ENCODE data around the gene DLL4.

DLL4 gene

GRCh38 chr15:40928821-40929659 is at the start of gene DLL4:
TSS of gene DLL4 (plus strand) at chr15:40929340. CDS start at chr15:40929669, 329 bp downstream.
- Histone ChIP-seq H3K9me3 (ENCODE audit: control insufficient read depth in 2 of 2, low read length in 2 of 2) (no peaks in the 10 kb centered on the region), H3K9ac (ENCODE audit: low read length in 2 of 2) (peak within 1 kb of the TSS in 1 of 2 donors; percentile 33), H3K27ac (ENCODE audit: low read length) (no peak within 1 kb of the TSS), H3K4me3 (ENCODE audit: low read length in 2 of 2) (peak within 1 kb of the TSS; percentile 62 to 76), H3K4me1 (ENCODE audit: control insufficient read depth, insufficient read depth, low read length) (peaks cover 51% of the 10 kb centered on the region), H3K36me3 (ENCODE audit: control insufficient read depth in 2 of 2, insufficient read depth in 2 of 2, low read length in 2 of 2) (no peaks in the 10 kb centered on the region), H3K27me3 (ENCODE audit: control insufficient read depth in 1 of 2, insufficient read depth in 2 of 2, low read length in 2 of 2) (peaks cover 59 to 84% of the 10 kb centered on the region in 2 donors)

GRCh38 chr15:40879609-40880008 is 49.5 kb upstream of the DLL4 start:
- H3K9me3 ChIP-seq (ENCODE audit: control insufficient read depth in 2 of 2, low read length in 2 of 2) = no peaks in the 10 kb centered on the region
- H3K27ac ChIP-seq (ENCODE audit: low read length) = no peak overlapping the region
- no peaks in the 10 kb centered on the region for H3K4me1 ChIP-seq (ENCODE audit: control insufficient read depth, insufficient read depth, low read length)
- no peaks in the 10 kb centered on the region for H3K36me3 ChIP-seq (ENCODE audit: control insufficient read depth in 2 of 2, insufficient read depth in 2 of 2, low read length in 2 of 2)
- H3K4me3 ChIP-seq (ENCODE audit: low read length in 2 of 2) = no peak overlapping the region
- H3K9ac ChIP-seq (ENCODE audit: low read length in 2 of 2) = no peak overlapping the region
- H3K27me3 ChIP-seq (ENCODE audit: control insufficient read depth in 1 of 2, insufficient read depth in 2 of 2, low read length in 2 of 2) = no peaks in the 10 kb centered on the region

DNA sequence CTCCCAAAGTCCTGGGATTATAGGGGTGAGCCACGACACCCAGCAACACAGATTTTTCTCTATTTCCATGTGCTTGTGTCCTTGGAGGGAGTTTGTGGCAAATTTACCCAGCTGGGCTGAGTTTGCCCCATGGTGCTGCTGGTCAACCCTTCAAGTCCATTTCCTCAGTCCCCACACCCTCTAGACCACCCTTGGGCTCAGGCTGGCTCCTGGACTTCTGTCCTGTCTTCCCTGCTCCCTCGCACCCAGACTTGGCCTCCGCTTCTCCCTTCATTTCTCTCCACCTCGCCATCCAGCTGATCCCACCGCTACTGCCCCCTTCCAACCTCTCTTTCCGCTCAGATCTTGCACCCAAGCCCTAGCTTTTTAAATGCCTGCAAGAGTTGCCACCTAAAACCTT is 47.8 kb upstream of the DLL4 start:
- Histone ChIP-seq H3K27ac (ENCODE audit: low read length) (no peak overlapping the region), H3K9ac (ENCODE audit: low read length in 2 of 2) (no peak overlapping the region), H3K27me3 (ENCODE audit: control insufficient read depth in 1 of 2, insufficient read depth in 2 of 2, low read length in 2 of 2) (no peaks in the 10 kb centered on the region), H3K4me1 (ENCODE audit: control insufficient read depth, insufficient read depth, low read length) (no peaks in the 10 kb centered on the region), H3K9me3 (ENCODE audit: control insufficient read depth in 2 of 2, low read length in 2 of 2) (no peaks in the 10 kb centered on the region), H3K4me3 (ENCODE audit: low read length in 2 of 2) (no peak overlapping the region), H3K36me3 (ENCODE audit: control insufficient read depth in 2 of 2, insufficient read depth in 2 of 2, low read length in 2 of 2) (no peaks in the 10 kb centered on the region)

- Histone ChIP-seq H3K36me3 (ENCODE audit: control insufficient read depth in 2 of 2, insufficient read depth in 2 of 2, low read length in 2 of 2) (no peaks in the 10 kb centered on the region), H3K27me3 (ENCODE audit: control insufficient read depth in 1 of 2, insufficient read depth in 2 of 2, low read length in 2 of 2) (no peaks in the 10 kb centered on the region), H3K9ac (ENCODE audit: low read length in 2 of 2) (no peak overlapping the region), H3K9me3 (ENCODE audit: control insufficient read depth in 2 of 2, low read length in 2 of 2) (no peaks in the 10 kb centered on the region), H3K27ac (ENCODE audit: low read length) (no peak overlapping the region), H3K4me1 (ENCODE audit: control insufficient read depth, insufficient read depth, low read length) (no peaks in the 10 kb centered on the region), H3K4me3 (ENCODE audit: low read length in 2 of 2) (no peak overlapping the region)
Observed at GRCh38 chr15:40886586-40886985, 42.6 kb upstream of the DLL4 start.

DNA sequence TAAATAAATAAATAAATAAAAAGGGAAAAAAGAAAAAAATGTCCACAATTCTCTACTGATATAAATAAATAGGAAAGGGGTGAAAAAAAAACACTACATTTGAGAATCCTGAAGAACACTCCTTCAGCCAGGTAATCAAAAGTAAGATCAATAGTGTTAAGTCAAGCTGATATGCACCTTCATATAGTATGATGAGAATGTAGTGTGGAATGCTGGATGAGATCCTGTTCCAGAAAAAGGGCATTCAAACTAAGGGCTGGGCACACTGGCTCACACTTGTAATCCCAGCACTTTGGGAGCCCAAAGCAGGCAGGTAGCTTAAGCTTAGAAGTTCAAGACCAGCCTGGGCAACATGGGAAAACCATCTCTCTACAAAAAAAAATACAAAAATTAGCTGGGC is 40.0 kb upstream of the DLL4 start:
- Histone ChIP-seq H3K9me3 (ENCODE audit: control insufficient read depth in 2 of 2, low read length in 2 of 2) (no peaks in the 10 kb centered on the region), H3K4me1 (ENCODE audit: control insufficient read depth, insufficient read depth, low read length) (peaks cover 10% of the 10 kb centered on the region), H3K36me3 (ENCODE audit: control insufficient read depth in 2 of 2, insufficient read depth in 2 of 2, low read length in 2 of 2) (no peaks in the 10 kb centered on the region), H3K9ac (ENCODE audit: low read length in 2 of 2) (no peak overlapping the region), H3K4me3 (ENCODE audit: low read length in 2 of 2) (no peak overlapping the region), H3K27ac (ENCODE audit: low read length) (no peak overlapping the region), H3K27me3 (ENCODE audit: control insufficient read depth in 1 of 2, insufficient read depth in 2 of 2, low read length in 2 of 2) (no peaks in the 10 kb centered on the region)

- no peak overlapping the region for H3K4me3 ChIP-seq (ENCODE audit: low read length in 2 of 2)
- peaks cover 3% of the 10 kb centered on the region in 2 donors for H3K36me3 ChIP-seq (ENCODE audit: control insufficient read depth in 2 of 2, insufficient read depth in 2 of 2, low read length in 2 of 2)
- no peak overlapping the region for H3K27ac ChIP-seq (ENCODE audit: low read length)
- no peaks in the 10 kb centered on the region for H3K27me3 ChIP-seq (ENCODE audit: control insufficient read depth in 1 of 2, insufficient read depth in 2 of 2, low read length in 2 of 2)
- H3K9me3 ChIP-seq (ENCODE audit: control insufficient read depth in 2 of 2, low read length in 2 of 2) = no peaks in the 10 kb centered on the region
- H3K9ac ChIP-seq (ENCODE audit: low read length in 2 of 2) = no peak overlapping the region
- H3K4me1 ChIP-seq (ENCODE audit: control insufficient read depth, insufficient read depth, low read length) = peaks cover 20% of the 10 kb centered on the region
Observed at GRCh38 chr15:40891138-40891537, 38.0 kb upstream of the DLL4 start.

- Histone ChIP-seq H3K36me3 (ENCODE audit: control insufficient read depth in 2 of 2, insufficient read depth in 2 of 2, low read length in 2 of 2) (peaks cover 3 to 4% of the 10 kb centered on the region in 2 donors), H3K4me1 (ENCODE audit: control insufficient read depth, insufficient read depth, low read length) (peaks cover 20% of the 10 kb centered on the region), H3K27me3 (ENCODE audit: control insufficient read depth in 1 of 2, insufficient read depth in 2 of 2, low read length in 2 of 2) (no peaks in the 10 kb centered on the region), H3K27ac (ENCODE audit: low read length) (no peak overlapping the region), H3K9me3 (ENCODE audit: control insufficient read depth in 2 of 2, low read length in 2 of 2) (no peaks in the 10 kb centered on the region), H3K9ac (ENCODE audit: low read length in 2 of 2) (no peak overlapping the region), H3K4me3 (ENCODE audit: low read length in 2 of 2) (no peak overlapping the region)
Observed at GRCh38 chr15:40891810-40892446, 37.2 kb upstream of the DLL4 start.

DNA sequence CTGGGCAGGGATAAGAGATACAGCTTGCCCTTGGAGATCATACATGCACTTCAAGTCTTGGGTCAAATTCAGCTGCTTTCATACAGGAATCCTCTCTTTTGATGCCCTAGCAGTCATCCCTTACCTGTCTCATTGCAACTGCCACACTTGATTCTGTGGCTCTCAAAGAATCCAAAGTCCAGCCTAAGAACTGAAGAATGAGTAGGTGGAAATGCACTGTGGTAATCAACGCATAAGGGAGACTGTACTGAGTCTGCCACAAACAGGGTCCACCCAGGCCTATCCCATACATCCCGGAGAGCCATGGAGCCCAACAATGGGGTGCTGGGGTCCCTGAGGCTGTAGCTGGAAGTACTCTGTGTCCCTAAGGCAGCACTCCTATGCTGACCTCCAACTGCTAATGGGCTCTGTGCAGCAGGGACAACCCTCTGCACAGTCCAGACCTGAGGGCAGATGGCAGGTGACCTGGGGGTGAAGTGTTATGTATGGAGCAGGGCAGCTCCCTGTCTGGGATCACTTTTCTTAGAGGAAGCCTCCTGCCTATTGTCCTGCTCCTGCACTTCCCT is 36.6 kb upstream of the DLL4 start:
- Histone ChIP-seq H3K9me3 (ENCODE audit: control insufficient read depth in 2 of 2, low read length in 2 of 2) (no peaks in the 10 kb centered on the region), H3K36me3 (ENCODE audit: control insufficient read depth in 2 of 2, insufficient read depth in 2 of 2, low read length in 2 of 2) (peaks cover 3 to 4% of the 10 kb centered on the region in 2 donors), H3K4me1 (ENCODE audit: control insufficient read depth, insufficient read depth, low read length) (peaks cover 20% of the 10 kb centered on the region), H3K27me3 (ENCODE audit: control insufficient read depth in 1 of 2, insufficient read depth in 2 of 2, low read length in 2 of 2) (no peaks in the 10 kb centered on the region), H3K9ac (ENCODE audit: low read length in 2 of 2) (no peak overlapping the region), H3K27ac (ENCODE audit: low read length) (no peak overlapping the region), H3K4me3 (ENCODE audit: low read length in 2 of 2) (no peak overlapping the region)

DNA sequence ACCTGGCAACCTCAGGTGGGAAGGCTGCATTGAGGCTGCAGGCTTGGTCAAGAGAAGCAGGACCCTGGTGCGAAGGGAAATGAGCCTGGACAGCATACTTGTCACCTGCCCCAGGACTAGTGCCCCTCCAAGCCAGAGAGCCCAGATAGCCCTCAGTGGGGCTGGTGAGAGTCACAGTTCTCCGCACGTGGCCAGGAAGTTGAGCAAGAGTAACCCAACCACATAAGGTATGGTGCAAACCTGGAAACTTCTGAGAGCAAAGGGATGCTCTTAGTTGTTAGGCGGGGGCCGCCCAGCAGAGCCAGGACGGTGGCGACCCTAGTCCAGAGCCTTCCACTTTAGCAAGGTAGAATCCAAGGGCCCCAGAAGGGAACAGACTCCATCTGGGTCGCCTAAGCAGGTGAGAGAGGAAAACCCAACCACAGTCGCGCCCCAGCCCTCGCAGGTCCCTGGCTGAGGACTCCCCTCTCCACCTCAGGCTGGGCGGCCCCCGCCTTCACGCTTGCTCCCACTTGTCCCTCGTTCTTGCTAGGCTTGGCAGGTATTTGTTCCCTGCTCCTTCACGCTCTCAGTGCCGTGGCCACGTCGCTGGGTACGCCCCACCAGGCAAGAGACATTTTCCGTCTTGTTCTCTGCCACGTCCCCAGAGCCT is 36.0 kb upstream of the DLL4 start:
- peak overlapping the region; percentile 91 to 95 for H3K4me3 ChIP-seq (ENCODE audit: low read length in 2 of 2)
- H3K4me1 ChIP-seq (ENCODE audit: control insufficient read depth, insufficient read depth, low read length) = peaks cover 20% of the 10 kb centered on the region
- peak overlapping the region; percentile 88 for H3K27ac ChIP-seq (ENCODE audit: low read length)
- peak overlapping the region; percentile 82 to 90 for H3K9ac ChIP-seq (ENCODE audit: low read length in 2 of 2)
- peaks cover 3 to 4% of the 10 kb centered on the region in 2 donors for H3K36me3 ChIP-seq (ENCODE audit: control insufficient read depth in 2 of 2, insufficient read depth in 2 of 2, low read length in 2 of 2)
- H3K27me3 ChIP-seq (ENCODE audit: control insufficient read depth in 1 of 2, insufficient read depth in 2 of 2, low read length in 2 of 2) = no peaks in the 10 kb centered on the region
- H3K9me3 ChIP-seq (ENCODE audit: control insufficient read depth in 2 of 2, low read length in 2 of 2) = no peaks in the 10 kb centered on the region

DNA sequence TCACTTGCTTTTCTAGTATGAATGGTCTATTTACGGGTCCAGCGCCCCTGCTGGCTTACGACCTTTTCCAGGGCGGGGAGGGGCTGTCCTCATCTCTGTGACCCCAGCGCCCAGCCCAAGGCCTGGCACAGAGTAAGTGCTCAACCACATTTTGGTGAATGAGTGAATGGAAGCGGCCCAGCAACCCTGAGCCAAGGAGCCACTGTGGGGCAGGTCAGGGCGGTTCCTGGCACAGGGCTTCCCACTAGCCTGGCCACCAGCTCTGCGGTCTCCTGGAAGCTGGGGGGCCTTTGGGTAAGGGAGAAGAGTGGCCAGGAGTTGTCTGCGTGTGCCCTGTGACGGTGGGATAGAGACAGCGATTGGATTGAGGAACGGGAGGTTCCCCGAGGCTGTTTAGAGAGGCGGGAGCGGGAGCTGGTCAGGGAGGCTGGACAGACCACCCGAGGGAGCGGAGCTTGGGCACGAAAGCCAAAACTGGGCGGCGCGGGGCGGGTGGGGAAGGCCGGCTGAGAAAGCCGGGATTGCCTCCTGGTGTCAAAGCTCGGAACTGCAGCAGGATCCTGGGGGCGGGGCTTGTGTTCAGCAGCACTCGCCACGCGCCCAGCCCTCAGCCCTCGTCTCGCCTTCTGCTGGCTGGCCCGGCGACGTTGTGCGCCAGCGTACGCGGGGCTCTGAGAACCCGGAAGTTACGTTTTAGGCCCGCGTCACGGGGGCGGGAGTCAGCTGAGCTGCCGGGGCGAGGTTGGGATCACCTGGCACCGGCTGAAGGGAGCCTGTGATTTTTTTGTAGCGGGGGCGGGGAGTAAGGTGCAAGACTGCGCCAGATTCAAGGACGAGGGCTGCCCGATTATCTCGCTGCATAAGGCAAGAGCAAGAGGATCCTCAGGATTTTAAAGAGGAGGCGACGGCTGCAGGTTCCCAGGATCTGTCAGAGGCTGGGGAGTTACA is 35.1 kb upstream of the DLL4 start, which contains the start of gene VPS18:
VPS18 (plus strand) TSS at position 718 of the 948 bp plus-strand sequence. CDS start 319 bp downstream, outside the sequence.
- no peaks in the 10 kb centered on the region for H3K27me3 ChIP-seq (ENCODE audit: control insufficient read depth in 1 of 2, insufficient read depth in 2 of 2, low read length in 2 of 2)
- H3K9me3 ChIP-seq (ENCODE audit: control insufficient read depth in 2 of 2, low read length in 2 of 2) = no peaks in the 10 kb centered on the region
- peaks cover 20% of the 10 kb centered on the region for H3K4me1 ChIP-seq (ENCODE audit: control insufficient read depth, insufficient read depth, low read length)
- peak within 1 kb of the TSS; percentile 88 to 93 for H3K9ac ChIP-seq (ENCODE audit: low read length in 2 of 2)
- H3K36me3 ChIP-seq (ENCODE audit: control insufficient read depth in 2 of 2, insufficient read depth in 2 of 2, low read length in 2 of 2) = peaks cover 9 to 10% of the 10 kb centered on the region in 2 donors
- H3K4me3 ChIP-seq (ENCODE audit: low read length in 2 of 2) = peak within 1 kb of the TSS; percentile 91 to 95
- peak within 1 kb of the TSS; percentile 88 for H3K27ac ChIP-seq (ENCODE audit: low read length)

Measured in stomach smooth muscle (tissue), 2 donors.